ENCODE results near the gene ABO. TPM values are rescaled to one million over a fixed set of nuclear protein-coding genes. Genes with fewer than 3 reads are reported as not detected.
"Not testable (repeated sequence)": the region's sequence is repeated elsewhere in the genome, so short reads cannot be mapped to it uniquely, and the experiment has no call there.

ABO gene
- polyA plus RNA-seq, 1 donor, result 19.1 TPM

DNA sequence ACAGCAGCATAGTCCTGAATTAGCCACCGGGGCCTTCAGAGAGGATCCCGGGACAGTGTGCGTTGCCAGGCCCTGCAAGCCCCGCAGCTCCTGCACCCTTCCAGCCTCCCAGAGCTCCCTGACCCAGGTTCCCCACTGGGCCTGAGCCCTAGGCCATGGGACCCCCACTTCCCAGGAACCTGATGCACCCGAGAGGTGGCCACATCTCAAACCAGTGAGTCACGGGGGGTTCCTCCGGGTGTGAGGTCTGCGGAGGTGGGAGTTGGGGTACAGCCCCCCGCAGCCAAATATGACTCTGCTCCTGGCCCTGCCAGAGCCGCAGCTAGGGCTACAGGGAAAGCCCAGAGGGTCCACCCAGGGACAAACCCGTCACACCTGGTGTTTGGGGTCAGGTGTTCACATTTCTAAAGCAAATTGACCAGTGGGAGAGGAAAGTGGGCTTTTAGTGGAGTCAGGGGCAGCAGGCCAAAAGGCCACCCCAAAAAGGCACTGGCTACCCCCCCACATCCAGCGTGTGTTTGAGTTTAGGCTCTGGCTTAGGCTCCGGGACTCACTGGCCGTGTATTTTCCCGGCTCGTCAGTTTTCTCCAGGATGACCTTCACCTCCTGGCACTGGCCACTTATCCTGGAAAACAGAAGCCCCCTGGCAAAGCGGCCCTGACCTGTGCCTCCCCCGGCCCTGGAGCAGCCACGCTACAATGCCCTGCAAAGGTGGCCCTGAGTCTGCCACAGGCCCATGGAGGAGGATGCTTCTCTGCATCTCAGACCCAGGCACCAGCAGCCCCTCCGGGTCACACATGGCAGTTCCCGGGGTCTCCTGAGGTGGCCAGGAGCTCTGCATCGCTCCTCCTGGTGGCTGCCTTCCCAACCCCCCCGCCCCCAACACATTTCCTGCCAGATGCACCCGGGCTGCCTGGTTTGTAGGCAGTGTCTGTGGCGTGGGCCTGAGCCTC, 48.5 kb downstream of the ABO start:
- no peak for DNase-seq

DNA sequence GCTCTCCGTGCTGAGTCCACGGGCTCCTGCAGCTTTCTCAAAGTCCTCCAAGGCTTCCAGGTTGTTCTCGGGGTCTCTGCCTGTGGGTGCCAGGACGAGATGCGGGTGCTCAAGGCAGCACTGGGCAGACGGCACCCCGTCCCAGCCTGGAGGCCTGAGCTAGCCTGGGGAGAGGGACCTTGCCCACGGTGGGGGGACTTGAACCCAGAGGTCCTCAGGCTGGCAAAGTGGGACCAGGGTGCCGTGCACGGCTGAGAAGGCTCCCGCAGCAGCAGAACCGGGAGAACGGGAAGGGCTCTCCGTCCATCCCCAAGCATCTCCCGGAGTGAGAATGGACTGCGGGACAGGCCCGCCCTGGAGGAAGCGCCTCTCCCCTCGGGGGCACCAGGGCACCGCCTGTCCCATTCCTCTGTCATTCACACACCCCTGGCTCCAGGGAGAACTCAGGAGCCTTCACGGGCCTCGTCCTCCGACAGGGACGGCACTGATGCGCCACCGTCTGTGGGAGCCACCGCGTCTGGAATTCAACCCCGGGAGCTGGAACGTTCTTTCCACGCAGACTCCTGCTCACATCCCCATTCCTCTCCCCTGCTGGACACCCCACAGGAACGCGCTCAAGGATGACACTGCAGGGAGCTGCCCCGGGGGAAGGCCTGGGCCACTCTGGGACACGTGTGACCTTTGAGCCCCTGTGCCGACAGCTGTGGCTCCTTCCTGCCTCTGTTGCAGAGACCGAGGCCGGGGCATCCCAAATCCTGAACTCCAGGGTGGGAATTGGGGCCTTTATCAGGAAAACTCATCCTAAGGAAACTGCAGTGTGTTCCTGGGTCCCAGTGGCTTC, 49.6 kb downstream of the ABO start:
- no peak for DNase-seq

DNA sequence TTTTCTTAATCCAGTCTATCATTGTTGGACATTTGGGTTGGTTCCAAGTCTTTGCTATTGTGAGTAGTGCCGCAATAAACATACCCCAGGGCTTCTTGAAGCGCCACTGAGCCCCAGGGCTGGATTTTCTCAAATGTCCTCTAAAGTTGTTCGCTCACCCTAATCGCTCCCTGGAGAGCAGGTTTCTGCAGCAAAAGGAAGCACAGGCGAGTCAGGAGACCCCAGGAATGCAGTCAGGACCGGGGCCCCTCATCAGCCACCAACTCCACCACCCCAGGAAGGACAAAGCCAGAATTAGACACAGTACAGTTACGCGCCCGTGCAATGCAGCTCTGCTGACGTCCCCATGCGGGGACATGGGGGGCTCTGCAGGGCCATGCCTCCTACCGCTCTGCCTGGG, 50.2 kb downstream of the ABO start:
- DNase-seq, result no peak

DNA sequence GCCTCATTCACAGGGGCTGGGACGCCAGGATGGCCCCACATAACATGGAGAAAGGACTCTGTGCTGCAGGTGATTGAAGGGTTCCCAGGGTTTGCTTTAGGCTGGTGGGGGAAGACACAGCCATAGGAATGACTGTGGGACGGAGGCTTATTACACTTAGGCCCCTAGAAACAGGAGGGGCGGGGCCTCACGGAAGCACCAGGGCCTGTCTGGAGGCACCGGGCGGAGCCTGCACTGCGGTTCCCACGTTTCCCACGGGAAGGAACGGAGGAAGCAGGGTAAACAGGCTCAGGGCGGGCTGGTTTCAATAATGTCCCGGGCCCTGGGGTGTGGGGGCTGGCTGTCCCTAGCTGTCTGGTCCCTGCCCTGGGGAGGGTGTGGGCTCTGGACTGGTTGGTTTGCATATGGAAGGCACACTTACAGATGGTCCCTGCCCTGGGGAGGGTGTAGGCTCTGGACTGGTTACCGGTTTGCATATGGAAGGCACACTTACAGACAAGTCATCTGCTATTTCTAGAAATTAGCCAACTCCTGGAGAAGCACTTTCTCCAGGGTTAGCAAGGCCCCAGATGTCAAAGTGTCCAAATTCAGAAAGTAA, 51.7 kb downstream of the ABO start:
- DNase-seq, result not testable (repeated sequence)

DNA sequence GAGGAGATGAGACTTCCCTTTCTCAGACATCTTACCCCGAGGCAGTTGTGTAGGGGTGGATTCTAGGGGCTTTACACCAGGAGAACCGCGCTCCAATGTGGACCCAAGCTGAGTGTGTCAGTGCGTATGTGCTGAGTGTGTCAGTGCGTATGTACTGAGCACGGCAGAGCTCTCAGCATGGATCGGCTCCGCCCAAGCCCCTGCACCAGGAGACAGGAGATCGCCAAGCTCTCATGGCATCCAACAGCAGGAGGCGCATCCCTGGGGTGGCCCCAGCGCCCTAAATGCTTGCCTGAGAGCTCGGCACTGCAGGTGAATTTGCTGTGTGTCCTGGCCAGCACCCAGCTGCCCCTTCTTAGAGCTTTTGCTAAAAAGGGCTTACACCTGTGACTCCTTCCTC, 53.0 kb downstream of the ABO start:
- not testable (repeated sequence) for DNase-seq

DNA sequence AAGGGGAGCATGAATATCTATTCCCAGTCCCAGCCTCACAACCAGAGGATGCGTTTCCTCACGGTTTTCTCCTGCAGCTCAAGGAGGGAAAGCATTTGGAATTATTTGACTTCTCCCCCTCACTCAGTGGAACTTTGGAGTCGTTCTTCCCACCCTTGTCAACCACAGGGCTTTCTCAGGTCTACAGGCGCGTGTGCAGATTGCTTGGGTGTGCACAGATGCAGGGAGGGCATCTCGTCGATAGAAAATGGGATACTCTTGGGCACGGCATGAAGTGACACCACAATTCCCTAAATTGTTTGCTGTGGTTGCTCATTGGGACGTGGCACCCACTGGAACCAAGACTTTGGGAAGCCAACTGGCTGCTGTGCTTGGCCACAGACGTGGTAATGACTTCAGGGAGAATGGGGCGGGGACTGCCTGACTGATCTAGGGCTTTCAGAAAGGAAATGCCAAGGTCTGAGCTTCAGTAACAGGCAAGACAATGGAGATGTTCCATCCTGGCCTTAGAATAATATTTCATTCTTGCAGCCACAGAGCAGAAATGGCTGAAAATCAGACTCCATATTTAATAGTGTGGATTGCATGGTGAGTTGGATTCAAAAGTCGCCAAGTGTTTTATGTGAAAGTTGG, 53.7 kb downstream of the ABO start:
- no peak for DNase-seq

DNA sequence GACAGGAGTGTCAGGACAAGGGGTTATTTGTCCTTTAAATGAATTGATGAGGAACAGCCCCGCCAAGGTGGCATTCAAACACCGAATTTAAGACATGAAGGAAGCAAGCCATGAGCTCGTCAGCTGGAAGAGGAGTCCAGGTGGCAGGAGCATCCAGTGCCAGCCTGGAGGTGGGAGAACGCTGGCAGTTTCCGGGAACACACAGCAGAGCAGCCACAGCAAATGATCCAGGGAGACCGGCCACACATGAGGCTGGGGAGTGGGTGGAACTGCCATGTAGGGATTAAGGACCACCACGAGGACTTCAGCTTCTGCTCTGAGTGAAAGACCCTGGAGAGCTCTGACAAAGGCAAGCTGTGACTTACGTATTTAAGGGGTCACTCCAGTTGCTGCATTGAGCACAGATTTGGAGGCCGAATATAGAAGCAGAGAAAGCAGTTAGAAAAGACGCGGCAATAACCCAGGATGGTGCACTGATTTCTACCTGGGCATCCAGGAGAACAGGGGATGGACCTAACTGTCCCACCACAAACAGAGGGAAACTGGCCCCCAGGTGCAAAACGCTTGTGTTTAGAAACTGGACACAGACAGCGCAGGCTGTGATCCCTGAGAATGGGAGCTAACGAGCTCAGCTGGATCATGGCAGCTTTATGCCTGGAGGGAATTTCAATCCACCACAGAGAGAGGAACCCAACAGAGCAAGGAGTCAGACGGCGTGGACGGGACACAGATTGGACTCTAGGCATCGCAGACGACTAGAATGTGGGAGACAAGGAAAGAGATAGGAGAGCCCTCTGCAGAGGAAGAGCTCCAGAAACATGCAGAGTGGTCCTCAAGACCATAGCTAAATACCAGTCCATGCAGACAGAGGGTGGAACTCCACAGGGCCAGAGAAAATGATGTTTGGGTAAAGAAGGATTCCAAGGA, 56.7 kb downstream of the ABO start:
- DNase-seq, result not testable (repeated sequence)

DNA sequence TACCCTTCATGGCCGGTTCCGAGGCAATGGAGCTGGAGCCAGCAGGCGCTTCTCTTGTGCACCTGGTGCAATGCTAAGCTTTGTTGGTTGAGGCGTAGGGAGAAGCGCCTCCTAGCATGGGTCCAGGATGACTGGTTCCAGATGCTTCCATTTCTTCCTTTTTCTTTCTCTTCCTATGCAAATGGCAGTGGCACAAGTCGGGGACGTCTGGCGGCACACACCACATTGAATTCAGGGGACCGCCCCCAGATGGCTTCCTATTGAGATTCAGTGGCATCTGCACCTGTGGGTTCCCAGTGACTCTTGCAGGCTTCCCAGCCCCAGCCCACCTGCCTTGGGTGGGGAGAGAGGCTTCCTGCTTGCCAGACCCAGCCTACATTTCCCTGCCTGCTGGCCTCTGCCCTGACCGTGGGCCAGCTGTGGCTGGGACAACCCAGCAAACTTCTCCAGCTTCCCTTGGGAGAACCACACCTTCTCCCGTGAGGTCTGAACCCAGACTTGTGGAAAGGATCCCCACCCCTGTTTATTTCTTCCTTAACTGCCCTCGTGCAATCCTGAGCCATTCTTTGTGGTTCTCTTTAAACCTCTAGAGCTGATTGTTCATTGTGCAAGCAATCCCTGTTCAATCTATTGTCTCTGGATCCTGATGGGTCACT, 57.5 kb downstream of the ABO start:
- not testable (repeated sequence) for DNase-seq

DNA sequence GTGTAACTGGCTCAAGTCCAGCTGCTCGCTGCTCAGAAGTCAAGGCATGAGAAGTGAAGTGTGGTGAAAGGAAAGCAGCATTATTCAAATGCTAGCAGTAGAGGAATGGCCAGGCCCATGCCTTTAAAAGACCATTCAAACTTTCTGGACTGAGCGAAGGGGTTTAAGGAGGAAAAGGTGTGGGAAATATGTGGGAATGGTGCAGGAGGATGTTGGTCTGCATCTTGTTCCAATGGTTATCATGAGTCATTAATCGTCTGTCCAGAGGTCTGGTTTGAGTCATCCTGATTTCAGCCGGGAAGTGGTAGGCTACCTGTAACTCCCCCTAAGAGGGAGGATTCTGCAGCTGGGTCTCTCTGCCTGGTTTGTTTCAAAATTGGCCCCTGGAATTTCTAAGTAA, 60.7 kb downstream of the ABO start:
- not testable (repeated sequence) for DNase-seq

DNA sequence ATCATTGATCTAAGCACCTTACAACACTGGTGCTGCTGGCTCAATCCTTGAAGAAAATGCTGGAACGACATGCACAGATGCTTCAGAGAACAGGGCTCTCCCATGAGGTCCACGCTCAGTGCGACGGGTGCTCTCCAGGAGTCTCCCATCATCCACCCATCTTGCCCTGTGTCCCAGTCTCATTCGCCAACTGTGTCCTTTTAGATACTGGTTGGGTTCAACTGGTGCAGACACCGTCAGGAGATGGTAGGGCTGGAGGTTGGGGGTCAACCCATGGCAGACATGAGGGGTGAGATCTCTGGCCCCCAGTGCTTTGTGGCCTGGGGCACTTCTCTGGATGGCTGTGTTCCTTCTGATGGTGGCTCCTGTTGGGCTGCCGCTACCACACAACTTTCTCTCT, 64.4 kb downstream of the ABO start:
- no peak for DNase-seq

DNA sequence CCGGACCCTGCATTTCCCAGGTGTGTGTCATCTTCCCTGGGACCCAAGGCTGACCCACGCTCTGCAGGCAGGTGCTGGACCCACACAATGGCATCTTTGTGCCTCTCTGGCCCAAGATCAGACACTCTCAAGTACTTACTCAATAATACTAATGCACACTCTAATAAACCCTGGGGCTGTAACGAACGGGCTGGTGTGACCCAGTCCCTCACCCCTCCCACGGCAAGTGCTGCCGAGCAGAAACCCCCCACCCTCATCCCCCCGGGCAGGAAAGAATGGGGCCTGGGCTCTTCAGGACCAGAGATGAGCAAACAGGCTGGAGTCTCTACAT, 64.8 kb downstream of the ABO start:
- DNase-seq, result no peak

DNA sequence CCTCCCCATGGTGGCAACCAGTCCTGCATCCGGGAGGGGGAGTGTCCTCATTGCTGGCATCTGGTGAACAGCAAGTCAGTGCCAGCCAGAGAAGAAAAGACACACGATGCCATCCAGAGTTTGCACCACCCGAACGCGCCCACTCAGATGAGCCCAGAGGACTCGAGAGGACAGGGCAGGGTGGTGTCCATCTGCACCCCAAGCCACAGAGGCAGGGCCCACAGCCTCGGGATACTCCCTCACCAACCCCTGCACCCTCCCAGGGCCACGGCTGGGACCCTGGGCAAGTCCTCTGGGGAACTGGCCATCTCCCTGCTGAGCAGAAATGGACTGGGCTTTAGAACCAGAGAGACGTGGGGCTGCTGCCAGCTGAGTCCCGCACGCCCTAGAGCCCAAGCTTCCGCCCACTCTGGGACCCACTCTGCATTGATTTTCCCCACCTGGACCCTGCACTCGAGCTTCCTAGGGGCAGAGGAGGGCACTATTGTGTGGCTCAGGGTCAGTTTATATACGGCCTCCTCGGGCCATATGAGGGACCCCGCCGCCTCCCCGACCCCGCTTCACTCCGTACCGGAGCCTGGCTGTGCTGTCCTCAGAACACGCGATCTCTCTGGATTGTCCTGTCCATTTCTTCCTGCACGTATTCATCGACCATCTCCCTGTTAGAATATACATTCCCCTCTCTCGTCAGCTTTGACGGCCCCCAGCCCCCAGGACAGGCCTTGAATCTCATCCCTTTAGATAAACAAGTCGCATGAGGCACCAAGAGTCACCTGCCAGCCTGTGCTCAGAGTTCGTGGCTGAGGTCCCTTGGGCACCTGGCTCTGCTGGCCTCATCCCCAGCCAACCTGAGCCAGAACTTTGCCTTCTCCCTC, 65.4 kb downstream of the ABO start:
- DNase-seq, result not testable (repeated sequence)

DNA sequence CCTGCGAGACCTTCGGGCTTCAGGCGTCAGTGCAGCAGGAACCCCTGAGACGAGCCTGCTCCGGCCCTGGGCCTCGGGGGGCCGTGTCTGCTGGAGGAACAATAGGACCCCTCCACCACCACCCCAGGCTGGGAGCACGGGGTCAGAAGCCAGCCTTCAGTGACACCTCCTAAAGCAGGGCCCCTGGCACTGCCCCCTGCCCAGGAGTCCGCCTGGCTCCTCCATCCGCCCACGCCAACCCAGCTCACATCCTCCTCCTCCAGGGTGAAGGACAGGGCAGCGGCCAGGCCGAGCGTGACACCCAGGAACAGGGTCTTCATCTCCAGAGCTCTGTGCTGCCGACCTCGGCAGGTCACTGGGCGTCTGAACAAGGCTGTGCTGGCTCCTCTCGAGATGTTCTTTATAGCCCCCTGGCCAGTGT, 66.1 kb downstream of the ABO start, which contains the start of gene OBP2B:
TSS of gene OBP2B (minus strand) at position 371 of the 421 bp plus-strand sequence. CDS start at position 320, 51 bp downstream.
- not testable (repeated sequence) for DNase-seq

DNA sequence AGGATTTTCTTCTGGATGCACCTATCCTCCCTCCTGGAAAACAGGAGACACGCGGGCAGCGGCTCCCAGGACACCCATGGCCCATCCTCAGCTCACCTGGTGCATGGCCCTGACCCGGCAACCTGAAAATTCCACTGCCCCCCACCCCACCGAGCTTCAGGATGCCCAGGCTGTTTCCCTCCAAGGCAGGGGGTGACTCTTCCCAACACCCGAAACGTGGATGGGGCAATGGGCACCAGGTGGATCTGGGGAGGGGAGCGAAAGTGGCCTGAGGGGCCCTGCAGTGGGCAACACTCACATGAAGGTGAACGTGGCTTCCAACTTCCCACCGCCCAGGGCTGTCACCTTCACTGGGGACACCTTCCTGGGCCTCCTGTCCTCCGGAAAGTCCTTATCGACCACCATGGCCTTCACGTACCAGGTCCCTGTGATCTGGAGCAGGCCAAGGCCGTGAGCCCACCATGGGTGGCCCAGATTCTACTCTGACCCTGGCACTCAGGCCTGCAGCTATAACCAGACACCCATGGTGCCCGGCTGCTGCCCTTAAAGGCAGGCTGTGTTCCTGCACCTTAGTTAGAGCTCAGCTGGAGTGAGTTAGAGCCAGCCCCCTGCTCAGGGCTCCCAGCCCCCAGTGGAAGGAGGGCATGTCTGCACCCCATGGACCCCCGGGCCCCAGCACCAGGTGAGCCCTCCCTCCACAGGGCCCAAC, 66.7 kb downstream of the ABO start:
- not testable (repeated sequence) for DNase-seq

DNA sequence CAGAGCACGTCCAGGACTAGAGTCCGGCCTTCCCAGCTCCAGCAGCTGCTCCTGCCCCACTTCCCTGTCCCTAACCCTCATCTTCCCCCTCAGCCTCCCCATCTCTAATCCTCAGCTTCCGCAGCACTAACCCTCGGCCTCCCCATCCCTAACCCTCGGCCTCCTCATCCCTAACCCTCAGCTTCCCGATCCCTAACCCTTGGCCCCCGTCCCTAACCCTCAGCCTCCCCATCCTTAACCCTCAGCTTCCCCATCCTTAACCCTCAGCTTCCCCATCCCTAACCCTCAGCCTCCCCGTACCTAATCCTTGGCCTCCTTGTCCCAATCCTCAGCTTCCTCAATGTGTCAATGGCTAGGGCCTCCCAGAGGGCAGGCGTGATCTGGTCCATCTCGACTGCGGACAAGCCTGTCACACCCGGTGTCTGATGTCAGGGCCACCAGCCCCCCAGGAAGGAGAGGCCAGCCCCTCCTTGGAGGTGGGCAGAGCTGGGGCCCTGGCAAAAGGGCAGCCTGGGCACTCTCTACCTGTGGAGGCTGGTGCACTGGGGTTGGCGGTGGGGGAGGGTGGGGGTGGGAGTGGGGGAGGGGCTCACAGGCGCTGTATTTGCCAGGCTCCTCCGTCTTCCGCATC, 67.3 kb downstream of the ABO start:
- DNase-seq, result no peak

DNA sequence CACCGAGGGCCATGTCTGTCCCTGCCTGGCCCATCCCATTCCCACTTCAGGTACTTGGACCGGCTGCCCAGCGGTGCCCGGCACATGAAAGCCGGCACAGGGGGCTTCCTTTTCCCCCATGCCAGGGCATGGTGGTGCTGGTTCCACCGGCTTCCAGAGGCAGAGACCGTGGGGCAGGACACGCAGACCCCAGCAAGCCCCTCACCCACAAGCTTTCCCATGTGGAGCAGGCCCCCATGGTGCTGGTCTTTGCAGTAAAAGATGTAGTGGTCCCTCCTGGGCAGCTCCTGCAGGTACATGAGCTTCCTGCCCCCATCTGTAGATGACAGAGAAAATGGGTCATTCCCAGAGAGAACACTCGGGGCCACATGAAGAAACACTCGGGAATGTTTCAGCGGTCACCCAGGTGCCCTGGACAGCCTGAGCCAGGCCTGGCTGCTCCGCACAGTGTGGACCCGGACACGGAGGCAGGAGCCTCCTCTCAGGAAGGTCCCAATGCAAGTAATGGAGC, 67.9 kb downstream of the ABO start:
- no peak for DNase-seq

DNA sequence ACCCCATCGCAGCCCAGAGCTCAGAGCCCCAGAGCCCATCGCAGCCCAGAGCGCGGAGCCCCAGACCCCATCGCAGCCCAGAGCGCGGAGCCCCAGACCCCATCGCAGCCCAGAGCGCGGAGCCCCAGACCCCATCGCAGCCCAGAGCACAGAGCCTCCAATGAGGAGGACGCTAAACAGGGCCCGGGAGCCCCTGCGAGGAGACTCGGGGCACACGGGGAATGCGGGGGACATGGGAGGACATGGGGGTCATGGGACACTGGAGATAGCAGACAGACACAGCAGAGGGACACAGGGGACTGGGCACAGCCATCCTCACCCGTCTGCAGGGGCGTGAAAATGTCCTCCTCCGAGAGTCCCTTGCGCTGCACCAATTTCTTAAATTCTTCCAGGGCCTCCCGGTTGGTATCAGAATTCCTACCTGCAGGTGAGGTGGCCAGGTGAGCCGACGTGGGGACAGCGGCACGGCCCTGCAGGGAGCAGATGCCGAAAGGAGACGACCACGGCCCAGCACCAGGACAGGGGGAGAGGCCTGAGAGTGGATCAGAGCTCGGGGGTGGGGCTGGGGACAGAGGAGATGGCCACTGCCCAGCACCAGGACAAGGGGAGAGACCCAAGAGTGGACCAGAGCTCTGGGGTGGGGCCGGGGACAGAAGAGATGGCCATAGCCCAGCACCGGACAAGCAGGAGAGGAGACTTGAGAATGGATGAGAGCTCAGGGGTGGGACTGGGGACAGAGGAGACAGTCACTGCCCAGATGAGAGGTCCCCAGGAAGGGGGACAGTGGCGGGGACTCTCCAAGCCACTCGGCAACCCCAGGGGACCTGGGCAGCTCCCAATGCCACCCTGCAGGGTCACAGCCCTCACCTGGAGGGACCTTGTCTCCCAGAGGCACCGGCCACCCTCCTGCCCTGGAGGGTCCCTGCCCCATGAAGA, 68.7 kb downstream of the ABO start:
- no peak for DNase-seq
